Suppressor macrophage treated with lipopolysaccharide for 4 hours (primary cell): ENCODE results near the gene CBARP.
A peak's percentile ranks its signal among the peaks of the same experiment; 100 is the strongest.
"Not testable (repeated sequence)": the region's sequence is repeated elsewhere in the genome, so short reads cannot be mapped to it uniquely, and the experiment has no call there.

Experiments used
- DNase-seq: peaks from one replicate; pipeline ENCODE4 v3.0.0-alpha.2; 2020

The CBARP gene

DNA sequence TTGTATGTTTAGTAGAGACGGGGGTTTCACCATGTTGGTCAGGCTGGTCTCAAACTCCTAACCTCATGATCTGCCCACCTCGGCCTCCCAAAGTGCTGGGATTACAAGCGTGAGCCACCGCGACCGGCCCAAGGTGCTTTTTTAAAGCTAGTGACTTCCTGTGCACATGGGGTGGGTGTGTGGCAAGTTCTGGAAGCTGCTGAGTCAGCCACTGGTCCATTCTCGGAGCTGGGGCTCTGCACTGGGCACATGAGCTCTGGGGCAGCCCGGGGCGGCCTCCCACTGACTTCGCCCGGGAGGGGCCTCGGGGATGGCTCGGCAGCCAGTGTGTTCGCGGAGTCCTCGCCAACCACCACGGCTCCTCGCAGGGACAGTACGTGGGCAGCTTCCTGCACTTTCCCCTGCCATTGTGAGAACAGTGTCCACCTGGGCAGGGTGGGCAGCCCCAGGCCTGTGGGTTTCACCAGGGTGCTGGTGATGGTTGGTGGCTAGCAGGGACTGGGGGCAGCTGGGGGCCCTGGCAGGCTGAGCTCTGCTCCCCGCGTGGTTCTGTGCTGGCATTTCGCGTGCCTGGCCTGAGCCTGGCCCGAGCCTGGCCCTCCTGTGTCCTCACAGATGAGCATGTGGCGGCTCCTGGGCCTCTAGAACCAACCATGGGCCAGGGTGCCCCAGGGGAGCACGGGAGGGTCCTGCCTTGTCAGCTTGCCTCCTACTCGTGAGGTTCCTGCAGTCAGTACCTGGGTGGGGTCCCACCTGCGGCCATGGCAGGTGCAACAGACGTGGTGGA is 12.2 kb downstream of the CBARP start:
- DNase-seq, result no peak

DNA sequence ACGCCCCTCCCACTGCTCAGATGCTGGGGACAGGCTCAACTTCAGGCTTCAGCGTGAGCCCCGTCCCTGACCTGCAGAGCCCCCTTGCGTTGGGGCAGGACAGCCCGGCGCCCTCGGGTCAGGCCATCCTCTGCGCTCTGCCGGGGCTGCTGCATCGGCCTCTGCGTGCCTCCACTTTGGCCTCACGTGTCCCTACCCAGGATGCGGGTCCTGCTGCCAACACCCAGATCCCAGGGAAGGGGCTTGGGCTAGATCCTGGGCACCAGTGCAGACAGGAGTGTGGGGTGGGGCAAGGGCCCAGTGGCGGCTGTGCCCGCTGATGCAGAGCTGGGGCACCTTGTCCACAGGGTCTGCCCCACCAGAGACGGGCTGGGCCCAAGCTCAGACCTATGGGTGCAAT is 13.0 kb downstream of the CBARP start:
- no peak for DNase-seq

DNA sequence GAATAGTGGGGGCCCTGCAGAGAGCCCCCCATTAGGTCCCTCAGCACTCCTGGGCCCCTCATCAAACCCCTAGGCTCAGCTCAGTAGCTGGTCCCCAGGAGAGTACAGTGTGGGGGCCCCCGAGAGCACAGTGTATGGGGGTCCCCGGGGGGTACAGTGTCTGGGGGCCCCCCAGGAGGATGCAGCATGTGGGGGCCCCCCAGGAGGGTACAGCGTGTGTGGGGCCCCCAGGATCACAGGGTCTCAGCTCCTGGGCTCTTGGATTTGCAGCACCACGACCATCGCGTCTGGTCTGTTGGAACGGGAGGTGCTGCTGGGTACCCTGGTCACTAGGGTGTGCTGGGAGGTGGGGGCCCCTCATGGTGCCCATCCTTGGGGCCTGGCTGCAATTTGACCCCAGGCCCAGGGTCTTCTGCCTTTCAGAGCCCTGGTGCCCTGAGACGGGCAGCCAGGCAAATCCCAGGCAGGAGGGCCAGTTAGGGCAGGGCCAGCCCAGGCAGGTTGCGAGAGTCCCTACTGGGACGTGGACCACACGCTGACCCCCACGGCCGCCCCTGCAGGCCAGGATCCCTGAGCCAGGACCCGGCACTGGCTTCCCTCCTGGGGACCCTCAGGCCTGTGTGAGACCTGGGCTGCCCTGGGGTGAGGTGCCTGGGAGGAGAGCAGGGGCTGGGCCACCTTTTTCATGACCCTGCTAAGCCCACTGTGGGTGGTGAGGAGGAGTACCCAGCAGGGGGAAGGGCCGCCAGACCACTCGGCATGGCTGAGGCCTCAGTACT is 13.6 kb downstream of the CBARP start:
- DNase-seq, result no peak

GRCh38 chr19:1223018-1223855 is 14.6 kb downstream of the CBARP start:
- DNase-seq, result no peak

GRCh38 chr19:1222394-1222793 is 15.4 kb downstream of the CBARP start:
- DNase-seq, result no peak

DNA sequence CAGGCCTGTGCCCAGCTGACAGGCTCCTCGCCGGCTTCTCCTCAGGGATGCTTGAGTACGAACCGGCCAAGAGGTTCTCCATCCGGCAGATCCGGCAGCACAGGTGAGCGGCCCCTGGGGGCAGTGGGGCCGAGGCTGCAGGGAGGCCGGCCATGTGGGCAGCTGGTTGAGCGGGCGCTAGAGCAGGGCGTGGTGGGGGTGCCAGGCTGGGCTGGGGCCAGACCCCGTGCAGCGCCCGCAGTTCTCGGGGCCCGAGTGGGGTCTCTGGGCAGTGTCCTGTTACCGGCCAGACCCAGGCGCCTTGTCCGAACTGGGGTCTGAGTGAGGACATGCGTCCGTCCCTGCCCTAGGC is 15.9 kb downstream of the CBARP start:
- DNase-seq, result no peak

- DNase-seq, result peak; percentile 59
These were observed 16.6 kb downstream of the CBARP start for GRCh38 chr19:1220976-1221903.

DNA sequence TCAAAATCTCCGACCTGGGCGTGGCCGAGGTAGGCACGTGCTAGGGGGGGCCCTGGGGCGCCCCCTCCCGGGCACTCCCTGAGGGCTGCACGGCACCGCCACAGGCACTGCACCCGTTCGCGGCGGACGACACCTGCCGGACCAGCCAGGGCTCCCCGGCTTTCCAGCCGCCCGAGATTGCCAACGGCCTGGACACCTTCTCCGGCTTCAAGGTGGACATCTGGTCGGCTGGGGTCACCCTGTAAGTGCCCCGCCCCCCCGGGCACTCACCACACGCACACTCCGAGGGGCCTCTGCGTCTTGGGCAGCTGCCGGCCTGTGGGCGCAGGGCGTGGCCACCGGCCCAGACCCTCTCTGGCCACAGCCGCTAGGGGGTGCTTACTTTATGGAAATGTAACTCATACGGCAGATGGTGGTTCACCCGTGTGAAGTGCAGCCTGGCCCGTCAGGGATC is 17.3 kb downstream of the CBARP start:
- no peak for DNase-seq

DNA sequence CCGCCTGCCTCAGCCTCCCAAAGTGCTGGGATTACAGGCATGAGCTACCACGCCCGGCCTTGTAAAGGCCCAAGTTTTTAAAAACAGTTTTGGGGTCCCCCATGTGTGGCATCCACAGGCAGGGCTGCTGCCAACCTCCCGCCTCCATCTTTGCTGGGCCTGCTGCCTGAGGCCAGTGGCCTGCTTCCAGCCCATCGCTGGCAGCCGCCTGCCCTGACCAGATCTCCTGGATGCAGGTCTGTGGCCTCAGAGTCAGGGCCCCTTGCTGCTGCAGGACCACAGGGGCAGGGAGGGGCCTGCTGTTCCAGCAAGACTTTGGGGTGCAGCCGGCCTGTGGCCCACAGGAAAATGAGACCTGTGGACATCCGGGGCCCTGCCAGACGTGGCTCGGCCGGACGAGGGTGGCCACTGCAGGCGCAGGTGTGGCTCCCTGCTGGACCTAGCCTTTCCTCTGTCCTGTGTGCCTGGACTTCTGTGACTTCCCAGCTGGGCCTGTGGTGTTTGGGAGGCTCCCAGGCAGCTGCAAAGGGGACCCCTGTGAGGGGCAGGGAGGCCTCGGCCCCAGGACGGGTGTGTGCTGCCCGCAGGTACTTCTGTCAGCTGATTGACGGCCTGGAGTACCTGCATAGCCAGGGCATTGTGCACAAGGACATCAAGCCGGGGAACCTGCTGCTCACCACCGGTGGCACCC is 17.9 kb downstream of the CBARP start:
- DNase-seq, result no peak

- DNase-seq, result no peak
These were observed 18.8 kb downstream of the CBARP start for GRCh38 chr19:1218751-1219567.

GRCh38 chr19:1217366-1217765 is 20.4 kb downstream of the CBARP start:
- DNase-seq, result no peak

DNA sequence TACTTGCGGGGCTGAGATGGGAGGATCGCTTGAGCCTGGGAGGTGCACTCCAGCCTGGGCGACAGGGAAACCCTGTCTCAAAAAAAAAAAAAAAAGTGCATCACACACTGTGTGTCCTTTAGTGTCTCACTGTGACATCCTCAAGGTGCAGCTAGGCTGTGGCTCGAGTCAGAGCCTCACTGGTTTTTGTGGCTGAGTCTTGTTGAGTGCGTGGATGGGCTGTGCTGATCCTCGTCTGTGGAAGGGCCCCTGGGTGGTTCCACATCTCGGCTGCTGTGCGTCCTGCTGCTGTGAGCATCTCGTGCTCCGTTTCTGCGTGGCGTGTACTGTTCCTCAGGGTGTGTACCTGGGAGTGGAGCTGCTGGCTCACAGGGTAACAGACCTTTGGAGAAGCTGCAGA is 21.0 kb downstream of the CBARP start:
- no peak for DNase-seq

DNA sequence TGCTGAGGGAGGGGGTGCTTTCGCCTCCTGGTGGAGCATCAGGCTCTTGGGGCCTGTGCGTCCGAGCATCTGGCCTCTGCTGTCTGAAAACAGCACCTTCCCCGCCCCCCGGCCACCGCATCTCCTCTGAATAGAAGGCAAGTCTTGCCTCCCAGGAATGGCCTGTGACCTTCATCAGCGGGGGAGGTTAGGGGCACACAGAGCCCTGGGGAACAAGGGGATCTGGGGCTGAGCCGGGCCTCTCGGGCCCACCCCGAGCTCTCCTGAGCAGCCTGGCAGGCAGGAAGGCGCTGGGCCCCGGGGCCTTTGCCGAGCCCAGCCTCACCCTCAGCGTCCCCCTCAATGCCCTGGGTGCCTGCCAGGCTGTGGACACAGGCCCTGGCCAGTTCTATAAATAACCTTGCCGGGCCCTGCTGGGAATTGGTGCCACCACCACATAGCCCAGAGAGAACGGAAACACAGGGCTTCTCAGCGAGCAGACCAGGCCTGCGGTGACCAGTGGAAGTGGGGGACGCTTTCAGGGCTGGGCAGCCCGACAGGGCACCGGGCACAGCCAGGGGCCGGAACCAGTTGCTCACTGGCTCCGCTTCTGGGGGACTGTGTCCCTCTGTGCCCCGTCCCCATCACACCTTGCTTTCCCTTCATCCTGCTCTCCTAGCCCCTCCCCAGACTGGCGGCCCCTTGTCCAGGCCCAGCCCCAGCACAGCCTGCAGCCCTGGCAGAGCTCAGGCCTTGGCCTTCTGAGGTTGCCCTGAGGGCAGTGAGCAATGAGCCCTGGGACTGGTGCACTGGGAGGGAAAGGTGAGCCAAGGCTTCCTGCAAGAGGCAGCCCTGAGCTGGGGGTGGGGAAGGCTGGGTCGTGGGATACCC is 22.7 kb downstream of the CBARP start:
- no peak for DNase-seq

DNA sequence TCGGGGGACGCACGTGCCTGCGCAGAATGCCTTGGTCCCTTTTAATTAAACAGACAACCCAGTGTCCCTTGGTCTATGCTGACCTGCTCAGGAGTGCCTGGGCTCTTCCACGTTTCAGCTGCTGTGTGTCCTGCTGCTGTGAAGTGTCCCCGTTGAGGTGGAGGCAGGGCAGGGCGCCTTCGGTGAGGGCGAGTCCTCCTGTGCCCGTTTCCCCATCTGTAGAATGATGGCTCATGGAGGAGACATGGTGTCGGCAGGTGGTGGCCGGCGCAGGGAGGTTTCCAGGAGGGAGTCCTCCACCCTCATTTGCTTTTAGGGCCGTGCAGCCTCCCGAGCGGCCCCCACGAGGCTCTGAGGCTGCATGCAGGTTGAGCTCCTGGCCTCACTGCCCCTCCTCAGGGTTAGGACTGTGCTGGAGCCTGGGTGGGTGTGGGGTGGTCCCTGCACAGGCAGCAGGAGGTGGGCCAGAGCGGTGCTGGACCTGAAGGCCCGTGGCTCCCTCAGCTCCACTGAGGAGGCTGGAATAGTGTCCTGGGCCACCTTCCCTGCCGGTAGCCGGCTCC is 23.4 kb downstream of the CBARP start:
- no peak for DNase-seq

DNA sequence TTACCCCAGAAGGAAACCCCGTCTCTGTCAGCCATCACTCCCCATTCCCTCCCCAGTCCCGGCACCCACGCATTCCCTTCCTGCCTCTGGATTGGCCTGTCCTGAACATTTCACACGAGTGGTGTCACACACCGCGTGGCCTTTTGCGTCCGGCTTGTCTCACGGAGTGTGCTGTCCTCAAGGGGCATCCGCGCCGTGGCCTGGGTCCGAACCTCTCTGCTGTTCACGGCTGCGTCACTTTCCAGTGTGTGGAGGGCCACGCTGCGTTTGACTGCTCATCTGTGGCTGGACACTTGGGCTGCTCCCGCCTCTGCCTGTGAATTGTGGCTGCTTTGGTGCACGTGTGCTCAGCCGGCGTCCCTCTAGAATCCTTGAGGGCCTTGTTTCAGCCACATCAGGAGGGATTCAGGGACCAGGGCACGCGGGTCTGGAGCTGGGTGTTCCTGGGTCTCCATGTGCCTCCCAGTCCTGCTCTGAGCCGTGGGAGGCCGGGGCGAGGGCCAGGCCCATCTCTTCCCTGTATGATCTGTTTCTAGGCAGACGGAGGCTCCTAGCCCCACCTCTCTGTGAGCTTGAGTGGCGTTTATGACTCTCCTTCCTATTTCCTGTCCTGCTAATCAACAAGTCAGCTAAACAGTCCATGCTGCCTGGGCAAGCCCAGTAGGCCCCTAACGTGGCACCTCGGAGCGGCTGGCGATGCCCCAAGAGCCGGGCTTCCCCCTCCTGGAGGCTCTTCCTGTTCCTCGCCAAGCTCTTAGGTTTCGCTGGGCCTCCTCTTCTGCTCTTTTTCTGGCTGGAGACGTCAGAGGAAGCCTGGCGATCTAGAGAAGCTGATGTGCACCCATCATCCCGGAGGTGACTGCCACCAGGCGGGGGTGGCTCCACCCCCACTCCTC is 24.2 kb downstream of the CBARP start:
- peak; percentile 97 for DNase-seq

- DNase-seq, result no peak
These were observed 26.1 kb downstream of the CBARP start for GRCh38 chr19:1211494-1212234.

GRCh38 chr19:1210227-1210538 is 27.6 kb downstream of the CBARP start:
- no peak for DNase-seq

GRCh38 chr19:1208830-1209229 is 29.0 kb downstream of the CBARP start:
- DNase-seq, result not testable (repeated sequence)
